ENCODE data around the gene PRDM7. TPM values are rescaled to one million over a fixed set of nuclear protein-coding genes. Genes with fewer than 3 reads are reported as not detected.

The PRDM7 gene
- total RNA-seq, 2 donors from 2014 or later: not detected

GRCh38 chr16:90040152-90041023 lies 36.7 kb downstream of the PRDM7 start:
- no peak overlapping the region for H3K4me3 Mint-ChIP-seq
- no peaks in the 10 kb centered on the region for H3K36me3 Mint-ChIP-seq
- no peaks in the 10 kb centered on the region for H3K9me3 Mint-ChIP-seq
- no peaks in the 10 kb centered on the region for H3K27me3 Mint-ChIP-seq
- no peak overlapping the region for H3K27ac Mint-ChIP-seq
- DNase-seq (ENCODE audit: low spot score) (no peak), ATAC-seq (no peak)
- no peaks in the 10 kb centered on the region for H3K4me1 Mint-ChIP-seq (ENCODE audit: low read depth in 2 of 2)

GRCh38 chr16:90037276-90037675 lies 39.9 kb downstream of the PRDM7 start:
- DNase-seq (ENCODE audit: low spot score) (no peak), ATAC-seq (no peak)
- no peaks in the 10 kb centered on the region for H3K36me3 Mint-ChIP-seq
- H3K27me3 Mint-ChIP-seq: no peaks in the 10 kb centered on the region
- peaks cover 4% of the 10 kb centered on the region in 2 donors for H3K4me1 Mint-ChIP-seq (ENCODE audit: low read depth in 2 of 2)
- H3K9me3 Mint-ChIP-seq: no peaks in the 10 kb centered on the region
- no peak overlapping the region for H3K27ac Mint-ChIP-seq
- no peak overlapping the region for H3K4me3 Mint-ChIP-seq

DNA sequence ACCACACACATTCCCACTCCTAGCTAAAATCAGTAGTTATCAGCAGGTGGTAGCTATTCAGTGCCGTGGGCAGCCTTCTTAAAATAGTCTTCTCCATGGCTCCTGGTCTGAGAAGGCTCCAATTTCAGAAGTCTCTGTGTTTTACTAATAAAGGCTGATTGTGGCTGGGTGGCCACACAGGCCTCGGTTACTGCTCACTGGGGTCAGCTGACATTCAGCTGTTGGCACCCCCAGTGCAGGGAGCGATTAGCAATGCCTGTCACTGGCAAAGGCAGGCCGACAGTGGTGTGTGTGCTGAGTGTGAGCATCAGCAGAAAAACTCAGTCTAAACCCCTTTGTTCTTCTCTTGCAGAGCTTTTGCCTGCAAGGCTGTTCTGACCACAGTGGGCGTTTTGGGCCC lies 41.2 kb downstream of the PRDM7 start:
- Mint-ChIP-seq H3K27me3 (no peaks in the 10 kb centered on the region), H3K4me3 (no peak overlapping the region), H3K4me1 (ENCODE audit: low read depth in 2 of 2) (peaks cover 12 to 14% of the 10 kb centered on the region in 2 donors), H3K9me3 (no peaks in the 10 kb centered on the region), H3K36me3 (peaks cover 7% of the 10 kb centered on the region), H3K27ac (no peak overlapping the region)
- no peak for ATAC-seq
- DNase-seq (ENCODE audit: low spot score): no peak

GRCh38 chr16:90034504-90034903 lies 42.6 kb downstream of the PRDM7 start:
- ATAC-seq (no peak), DNase-seq (ENCODE audit: low spot score) (no peak)
- H3K27me3 Mint-ChIP-seq: no peaks in the 10 kb centered on the region
- H3K36me3 Mint-ChIP-seq: peaks cover 7% of the 10 kb centered on the region
- peaks cover 12 to 14% of the 10 kb centered on the region in 2 donors for H3K4me1 Mint-ChIP-seq (ENCODE audit: low read depth in 2 of 2)
- H3K27ac Mint-ChIP-seq: no peak overlapping the region
- H3K9me3 Mint-ChIP-seq: no peaks in the 10 kb centered on the region
- no peak overlapping the region for H3K4me3 Mint-ChIP-seq

DNA sequence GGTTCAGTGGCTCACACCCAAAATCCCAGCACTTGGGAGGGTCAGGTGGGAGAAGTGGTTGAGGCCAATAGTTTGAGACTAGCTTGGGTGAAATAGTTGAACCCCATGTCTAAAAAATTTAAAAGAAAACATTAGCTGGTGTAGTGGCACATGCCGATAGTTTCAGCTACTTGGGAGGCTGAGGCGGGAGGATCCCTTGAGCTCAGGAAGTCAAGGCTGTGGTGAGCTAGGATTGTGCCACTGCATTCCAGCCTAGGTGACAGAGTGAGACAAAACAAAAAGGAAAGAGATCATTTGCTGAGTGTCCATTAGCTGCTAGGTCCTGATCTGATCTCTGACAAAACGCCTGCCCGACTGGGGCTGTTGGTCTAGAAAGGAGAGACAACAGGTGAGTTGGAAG lies 43.7 kb downstream of the PRDM7 start:
- peaks cover 7% of the 10 kb centered on the region for H3K36me3 Mint-ChIP-seq
- H3K9me3 Mint-ChIP-seq: no peaks in the 10 kb centered on the region
- peaks cover 12 to 14% of the 10 kb centered on the region in 2 donors for H3K4me1 Mint-ChIP-seq (ENCODE audit: low read depth in 2 of 2)
- ATAC-seq (no peak), DNase-seq (ENCODE audit: low spot score) (no peak)
- H3K27ac Mint-ChIP-seq: no peak overlapping the region
- H3K27me3 Mint-ChIP-seq: no peaks in the 10 kb centered on the region
- H3K4me3 Mint-ChIP-seq: no peak overlapping the region

- peak overlapping the region; percentile 34 for H3K4me3 Mint-ChIP-seq
- peaks cover 7% of the 10 kb centered on the region for H3K36me3 Mint-ChIP-seq
- H3K4me1 Mint-ChIP-seq (ENCODE audit: low read depth in 2 of 2): peaks cover 12 to 14% of the 10 kb centered on the region in 2 donors
- DNase-seq (ENCODE audit: low spot score) (no peak), ATAC-seq (no peak)
- H3K27me3 Mint-ChIP-seq: no peaks in the 10 kb centered on the region
- H3K9me3 Mint-ChIP-seq: no peaks in the 10 kb centered on the region
- H3K27ac Mint-ChIP-seq: peak overlapping the region; percentile 88 to 97
Measured at GRCh38 chr16:90032674-90033331, 44.3 kb downstream of the PRDM7 start.

- no peaks in the 10 kb centered on the region for H3K9me3 Mint-ChIP-seq
- peak overlapping the region; percentile 34 for H3K4me3 Mint-ChIP-seq
- ATAC-seq: peak; percentile 18 to 39
- peaks cover 12 to 14% of the 10 kb centered on the region in 2 donors for H3K4me1 Mint-ChIP-seq (ENCODE audit: low read depth in 2 of 2)
- peak overlapping the region; percentile 88 to 97 for H3K27ac Mint-ChIP-seq
- DNase-seq (ENCODE audit: low spot score): no peak
- H3K36me3 Mint-ChIP-seq: peaks cover 7% of the 10 kb centered on the region
- H3K27me3 Mint-ChIP-seq: no peaks in the 10 kb centered on the region
Measured at GRCh38 chr16:90031931-90032673, 45.0 kb downstream of the PRDM7 start.

DNA sequence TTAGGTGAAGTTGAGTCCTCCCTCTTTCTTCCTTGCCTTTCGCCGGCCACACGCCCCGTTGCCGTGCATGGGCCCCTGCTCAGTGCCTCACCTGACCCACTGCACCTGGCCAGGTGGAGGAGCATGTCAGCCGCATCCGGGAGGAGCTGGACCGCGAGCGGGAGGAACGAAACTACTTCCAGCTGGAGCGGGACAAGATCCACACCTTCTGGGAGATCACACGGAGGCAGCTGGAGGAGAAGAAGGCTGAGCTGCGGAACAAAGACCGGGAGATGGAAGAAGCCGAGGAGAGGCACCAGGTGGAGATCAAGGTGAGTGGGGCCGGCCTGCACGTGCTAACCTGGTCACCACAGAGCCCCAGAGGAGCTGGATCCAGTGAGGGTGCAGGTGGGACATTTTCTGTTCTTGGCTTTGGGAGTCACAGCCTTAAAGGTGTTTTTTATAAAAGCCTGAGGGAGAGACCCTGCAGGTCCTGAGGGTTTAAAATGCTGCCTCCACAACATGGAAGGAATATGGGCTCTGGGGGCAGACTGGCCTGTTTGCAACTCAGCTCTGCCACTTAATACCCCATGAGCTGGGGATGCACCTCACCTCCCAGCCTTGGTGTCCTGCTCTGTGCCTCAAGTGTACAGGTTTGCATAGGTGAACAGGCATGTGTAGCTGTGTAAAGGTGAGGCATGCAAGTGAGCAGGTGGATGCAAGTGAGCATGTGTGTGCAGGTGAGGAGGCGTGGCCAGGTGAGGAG lies 45.8 kb downstream of the PRDM7 start:
- ATAC-seq: peak; percentile 14 to 33
- no peak for DNase-seq (ENCODE audit: low spot score)
- Mint-ChIP-seq H3K9me3 (no peaks in the 10 kb centered on the region), H3K4me3 (peak overlapping the region; percentile 34), H3K27ac (peak overlapping the region; percentile 88 to 97), H3K4me1 (ENCODE audit: low read depth in 2 of 2) (peaks cover 14 to 16% of the 10 kb centered on the region in 2 donors), H3K36me3 (peaks cover 7% of the 10 kb centered on the region), H3K27me3 (no peaks in the 10 kb centered on the region)

DNA sequence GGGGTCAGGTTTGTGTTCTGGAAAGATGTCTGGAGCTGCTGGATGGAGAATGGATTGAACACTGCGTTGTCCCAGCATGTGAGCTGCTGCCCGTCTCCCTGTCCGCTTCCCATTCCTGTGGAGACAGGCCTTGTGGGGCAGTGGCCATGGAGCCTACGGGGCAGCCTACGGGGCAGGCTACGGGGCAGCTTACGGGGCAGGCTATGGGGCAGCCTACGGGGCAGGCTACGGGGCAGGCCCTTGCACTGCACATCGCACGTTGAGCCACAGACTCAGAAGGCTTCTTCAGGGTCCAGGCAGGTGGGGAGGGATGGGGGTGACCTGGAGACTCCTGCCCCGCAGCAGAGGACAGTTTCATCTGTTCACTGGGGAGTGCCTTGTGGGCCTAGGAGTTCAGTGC lies 48.1 kb downstream of the PRDM7 start:
- H3K9me3 Mint-ChIP-seq: no peaks in the 10 kb centered on the region
- H3K4me1 Mint-ChIP-seq (ENCODE audit: low read depth in 2 of 2): peaks cover 17 to 21% of the 10 kb centered on the region in 2 donors
- H3K4me3 Mint-ChIP-seq: no peak overlapping the region
- H3K27ac Mint-ChIP-seq: no peak overlapping the region
- DNase-seq (ENCODE audit: low spot score) (peak; percentile 48), ATAC-seq (peak in 1 of 2 donors; percentile 20)
- H3K27me3 Mint-ChIP-seq: no peaks in the 10 kb centered on the region
- H3K36me3 Mint-ChIP-seq: peaks cover 7% of the 10 kb centered on the region

DNA sequence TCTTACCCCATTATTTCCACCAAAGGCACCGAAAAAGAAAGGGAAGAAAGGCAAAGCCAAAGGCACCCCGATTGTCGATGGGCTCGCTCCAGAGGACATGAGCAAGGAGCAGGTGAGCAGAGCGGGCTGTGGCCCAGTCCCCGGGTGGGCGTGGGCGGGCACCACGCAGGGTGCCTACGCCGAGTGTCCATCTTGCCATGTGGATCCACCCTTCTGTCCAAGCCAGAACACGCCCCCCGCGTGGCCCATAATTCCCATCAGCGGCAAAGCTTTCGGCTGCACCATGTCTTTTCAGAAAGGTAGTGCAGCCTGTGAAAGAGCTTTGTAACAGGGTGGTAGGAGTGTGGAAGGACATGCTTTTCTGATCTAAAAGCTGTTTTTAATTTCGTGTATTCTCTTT lies 49.5 kb downstream of the PRDM7 start:
- Mint-ChIP-seq H3K4me3 (no peak overlapping the region), H3K27ac (no peak overlapping the region), H3K9me3 (no peaks in the 10 kb centered on the region), H3K4me1 (ENCODE audit: low read depth in 2 of 2) (peaks cover 17 to 21% of the 10 kb centered on the region in 2 donors), H3K36me3 (peaks cover 7% of the 10 kb centered on the region), H3K27me3 (no peaks in the 10 kb centered on the region)
- DNase-seq (ENCODE audit: low spot score): peak; percentile 31
- ATAC-seq: no peak

- ATAC-seq: peak; percentile 18 to 45
- DNase-seq (ENCODE audit: low spot score): peak; percentile 58
- Mint-ChIP-seq H3K27ac (no peak overlapping the region), H3K36me3 (peaks cover 5% of the 10 kb centered on the region), H3K4me1 (ENCODE audit: low read depth in 2 of 2) (peaks cover 14 to 18% of the 10 kb centered on the region in 2 donors), H3K4me3 (no peak overlapping the region), H3K27me3 (no peaks in the 10 kb centered on the region), H3K9me3 (no peaks in the 10 kb centered on the region)
Measured at GRCh38 chr16:90026135-90026534, 51.0 kb downstream of the PRDM7 start.

DNA sequence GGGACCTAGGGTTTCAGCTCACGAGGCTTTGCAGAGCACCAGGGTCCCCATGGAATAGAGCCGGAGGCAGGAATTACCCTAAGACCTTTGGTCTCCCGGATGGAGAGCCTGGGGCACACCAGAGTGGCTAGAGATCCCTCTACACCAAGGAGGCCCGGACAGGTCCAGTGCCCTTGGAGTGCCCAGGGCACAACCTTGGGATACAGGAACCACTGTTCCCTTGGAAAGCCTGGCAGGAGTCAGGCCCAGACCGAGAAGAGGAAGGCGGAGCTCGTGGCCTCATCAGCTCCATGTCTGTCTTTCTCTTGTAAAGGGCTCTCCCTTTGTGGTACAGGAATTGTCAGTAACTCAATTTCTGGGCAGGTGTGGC lies 54.1 kb downstream of the PRDM7 start:
- H3K4me1 Mint-ChIP-seq (ENCODE audit: low read depth in 2 of 2): peaks cover 18 to 19% of the 10 kb centered on the region in 2 donors
- H3K27me3 Mint-ChIP-seq: peaks cover 6 to 7% of the 10 kb centered on the region in 2 donors
- no peaks in the 10 kb centered on the region for H3K9me3 Mint-ChIP-seq
- peak; percentile 16 for DNase-seq (ENCODE audit: low spot score)
- no peak overlapping the region for H3K4me3 Mint-ChIP-seq
- H3K36me3 Mint-ChIP-seq: peaks cover 5% of the 10 kb centered on the region
- ATAC-seq: no peak
- H3K27ac Mint-ChIP-seq: peak overlapping the region in 1 of 2 donors; percentile 23

All from natural killer cell treated with Interleukin-12 subunit alpha and Interleukin-12 subunit beta and Interleukin-15 and Interleukin-18, amount 100 ng/mL, for 72 hours (primary cell).